Calu3 (cell line): ENCODE measurements around the gene DCHS1. TPM values are rescaled to one million over a fixed set of nuclear protein-coding genes. Genes with fewer than 3 reads are reported as not detected.

ENCODE experiments used
- BruUV-seq: library from RNA; stranded (reverse); fragments of 400-500 nt; replicated peaks from 2 replicates; lab custom pipeline; 2021; lab: Mats Ljungman, UMichigan
- CTCF ChIA-PET: fragments of 300-600 bp; sonication (Branson Sonifier 250); formaldehyde crosslinking; loops from one replicate; lab custom pipeline; 2022; ENCODE audit warnings: antibody characterized with exemption; lab: Charles Lee
- DNase-seq: peaks from one replicate; pipeline ENCODE4 v3.0.0; 2022
- H3K27ac Mint-ChIP-seq: one replicate; pipeline ENCODE4 v1.8.0; 2022; ENCODE audit warnings: mixed read lengths; ENCODE audit not compliant: unreplicated experiment
- H3K27me3 Mint-ChIP-seq: one replicate; pipeline ENCODE4 v1.8.0; 2022; ENCODE audit warnings: mixed read lengths; ENCODE audit not compliant: unreplicated experiment
- H3K36me3 Mint-ChIP-seq: one replicate; pipeline ENCODE4 v1.8.0; 2022; ENCODE audit warnings: mild to moderate bottlenecking, moderate library complexity, mixed read lengths; ENCODE audit not compliant: insufficient read depth, unreplicated experiment
- H3K4me1 Mint-ChIP-seq: one replicate; pipeline ENCODE4 v1.8.0; 2022; ENCODE audit warnings: mild to moderate bottlenecking, low read depth, mixed read lengths; ENCODE audit not compliant: unreplicated experiment
- H3K4me3 Mint-ChIP-seq: one replicate; pipeline ENCODE4 v1.8.0; 2022; ENCODE audit warnings: mild to moderate bottlenecking, low read depth, moderate library complexity, mixed read lengths; ENCODE audit not compliant: unreplicated experiment
- H3K9me3 Mint-ChIP-seq: one replicate; pipeline ENCODE4 v1.8.0; 2022; ENCODE audit warnings: low read depth, mixed read lengths; ENCODE audit not compliant: unreplicated experiment
- intact Hi-C: fragments of 100-400 bp; cut with micrococcal nuclease; formaldehyde crosslinking; loops from one replicate; pipeline ENCODE4 v1.10.0; 2022; ENCODE audit not compliant: unreplicated experiment
- total RNA-seq: library from RNA; stranded (reverse); gene quantifications from 2 replicates; pipeline ENCODE4 v1.2.3, GENCODE V29; 2022
- TF ChIP-seq, protein P1 (sequence below): fragments of 200-600 bp; IDR thresholded peaks from one replicate; pipeline ENCODE4 v1.8.0; 2022; ENCODE audit warnings: antibody characterized with exemption; ENCODE audit not compliant: unreplicated experiment

DCHS1 gene
- total RNA-seq, 1 experiment from 2014 or later = 0.02 TPM

- intact Hi-C loops = no loop called here
- CTCF ChIA-PET = interaction anchor here (1.1 kb wide), 1 partner anchor 217 kb away, joined by 3 read pairs; no protein-coding TSS in a partner anchor
- TF ChIP-seq, protein P1, sequence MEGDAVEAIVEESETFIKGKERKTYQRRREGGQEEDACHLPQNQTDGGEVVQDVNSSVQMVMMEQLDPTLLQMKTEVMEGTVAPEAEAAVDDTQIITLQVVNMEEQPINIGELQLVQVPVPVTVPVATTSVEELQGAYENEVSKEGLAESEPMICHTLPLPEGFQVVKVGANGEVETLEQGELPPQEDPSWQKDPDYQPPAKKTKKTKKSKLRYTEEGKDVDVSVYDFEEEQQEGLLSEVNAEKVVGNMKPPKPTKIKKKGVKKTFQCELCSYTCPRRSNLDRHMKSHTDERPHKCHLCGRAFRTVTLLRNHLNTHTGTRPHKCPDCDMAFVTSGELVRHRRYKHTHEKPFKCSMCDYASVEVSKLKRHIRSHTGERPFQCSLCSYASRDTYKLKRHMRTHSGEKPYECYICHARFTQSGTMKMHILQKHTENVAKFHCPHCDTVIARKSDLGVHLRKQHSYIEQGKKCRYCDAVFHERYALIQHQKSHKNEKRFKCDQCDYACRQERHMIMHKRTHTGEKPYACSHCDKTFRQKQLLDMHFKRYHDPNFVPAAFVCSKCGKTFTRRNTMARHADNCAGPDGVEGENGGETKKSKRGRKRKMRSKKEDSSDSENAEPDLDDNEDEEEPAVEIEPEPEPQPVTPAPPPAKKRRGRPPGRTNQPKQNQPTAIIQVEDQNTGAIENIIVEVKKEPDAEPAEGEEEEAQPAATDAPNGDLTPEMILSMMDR = no peak
- Mint-ChIP-seq H3K27ac (no peak overlapping the region), H3K36me3 (peaks cover 10% of the 10 kb centered on the region), H3K4me3 (no peak overlapping the region), H3K9me3 (no peaks in the 10 kb centered on the region), H3K4me1 (peaks cover under 1% of the 10 kb centered on the region), H3K27me3 (no peaks in the 10 kb centered on the region)
- DNase-seq = no peak
- no TSS peak for BruUV-seq
Observed at GRCh38 chr11:6596239-6596877, 59.3 kb downstream of the DCHS1 start.

DNA sequence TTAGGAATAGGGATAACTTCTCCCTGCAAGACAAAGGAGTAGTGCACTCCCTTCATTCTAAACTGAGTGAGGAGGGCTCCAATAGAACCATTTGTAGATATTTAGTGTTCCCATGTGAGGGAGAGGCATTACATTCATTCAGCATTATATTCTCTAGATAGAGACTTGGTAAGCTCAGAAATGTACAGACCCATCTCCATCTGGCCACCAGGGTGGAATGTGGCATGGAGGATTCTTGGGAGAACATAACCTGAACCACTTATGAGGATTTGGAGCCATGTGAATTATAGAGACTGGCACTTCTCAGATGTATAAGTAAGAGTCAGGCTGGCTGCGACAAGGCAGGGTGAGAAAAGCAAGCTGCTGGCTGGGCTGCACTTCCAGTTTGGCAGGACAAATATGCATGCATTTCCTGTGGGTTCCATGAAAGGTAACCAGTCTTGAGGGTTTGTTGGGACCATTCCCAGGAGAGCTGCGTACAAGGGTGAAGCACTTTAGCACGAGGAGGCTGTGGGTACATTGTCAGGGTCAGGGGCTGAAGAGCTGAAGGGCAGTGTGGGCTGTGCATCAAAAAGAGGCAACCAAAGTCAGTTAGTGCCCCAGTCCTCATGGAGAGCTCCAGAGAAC lies 61.4 kb downstream of the DCHS1 start:
- no TSS peak for BruUV-seq

DNA sequence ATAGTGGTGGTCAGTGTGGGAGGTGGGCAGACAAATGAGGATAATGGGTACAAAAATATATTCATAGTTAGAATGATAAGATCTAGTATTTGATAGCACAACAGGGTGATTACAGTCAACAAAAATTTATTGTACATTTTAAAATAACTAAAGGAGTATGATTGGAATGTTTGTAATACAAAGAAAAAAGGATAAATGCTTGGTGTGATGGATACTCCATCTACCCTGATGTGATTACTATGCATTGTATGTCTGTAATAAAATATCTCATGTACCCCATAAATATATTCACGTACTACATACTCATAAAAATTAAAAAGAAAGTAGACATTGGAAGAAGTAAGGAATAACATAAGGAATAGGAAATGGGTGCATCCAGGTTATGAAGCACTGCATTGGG lies 67.6 kb downstream of the DCHS1 start:
- CTCF ChIA-PET = interaction anchor here (1.0 kb wide), 1 partner anchor 18 kb away, joined by 3 read pairs; no protein-coding TSS in a partner anchor
- Mint-ChIP-seq H3K4me1 (no peaks in the 10 kb centered on the region), H3K36me3 (no peaks in the 10 kb centered on the region), H3K27me3 (no peaks in the 10 kb centered on the region), H3K4me3 (no peak overlapping the region), H3K9me3 (peaks cover 5% of the 10 kb centered on the region), H3K27ac (no peak overlapping the region)
- no peak for DNase-seq
- no TSS peak for BruUV-seq
- TF ChIP-seq, protein P1 = no peak
- intact Hi-C loops = no loop called here

More for the DNA sequence above, 61.4 kb downstream of the DCHS1 start:
- CTCF ChIA-PET = no interaction called here
- peaks cover 10% of the 10 kb centered on the region for H3K36me3 Mint-ChIP-seq
- no peaks in the 10 kb centered on the region for H3K4me1 Mint-ChIP-seq
- intact Hi-C loops = no loop called here
- TF ChIP-seq, protein P1 = no peak
- no peak for DNase-seq
- H3K27ac Mint-ChIP-seq = no peak overlapping the region
- H3K9me3 Mint-ChIP-seq = no peaks in the 10 kb centered on the region
- no peak overlapping the region for H3K4me3 Mint-ChIP-seq
- H3K27me3 Mint-ChIP-seq = no peaks in the 10 kb centered on the region

- H3K36me3 Mint-ChIP-seq = no peaks in the 10 kb centered on the region
- intact Hi-C loops = no loop called here
- TF ChIP-seq, protein P1 = no peak
- peaks cover 8% of the 10 kb centered on the region for H3K9me3 Mint-ChIP-seq
- CTCF ChIA-PET = interaction anchor here (1.0 kb wide), 1 partner anchor 18 kb away, joined by 3 read pairs; no protein-coding TSS in a partner anchor
- no TSS peak for BruUV-seq
- H3K27me3 Mint-ChIP-seq = no peaks in the 10 kb centered on the region
- DNase-seq = no peak
- no peak overlapping the region for H3K4me3 Mint-ChIP-seq
- H3K4me1 Mint-ChIP-seq = no peaks in the 10 kb centered on the region
- no peak overlapping the region for H3K27ac Mint-ChIP-seq
Observed at GRCh38 chr11:6587360-6587953, 68.2 kb downstream of the DCHS1 start.
